Keratinocyte (primary cell): ENCODE measurements around the gene SPATS2L. TPM values are rescaled to one million over a fixed set of nuclear protein-coding genes. Genes with fewer than 3 reads are reported as not detected.

Source experiments
- DNase-seq: peaks from one replicate; pipeline ENCODE4 v3.0.0-alpha.2; 2011; ENCODE audit warnings: low read depth, missing footprints, low spot score
- FAIRE-seq: peaks from 2 replicates; lab custom pipeline; 2011; peaks lifted over from hg19 to GRCh38; lab: Jason Lieb, UNC
- H2AFZ ChIP-seq: 2 replicates; pipeline ENCODE4 v1.6.0; 2012; ENCODE audit warnings: low read length, control low read depth, inconsistent platforms; ENCODE audit not compliant: control insufficient read depth
- H3K27ac ChIP-seq: 2 replicates; pipeline ENCODE4 v1.5.1; 2011; ENCODE audit warnings: low read length; ENCODE audit not compliant: control insufficient read depth, insufficient read depth
- H3K27me3 ChIP-seq: 3 replicates; pipeline ENCODE4 v1.6.0; 2011; ENCODE audit warnings: low read length; ENCODE audit not compliant: control insufficient read depth, insufficient read depth; ENCODE audit errors: extremely low read depth
- H3K36me3 ChIP-seq, 2 experiments: 2 replicates in 1 of 2; 3 replicates in 1 of 2; pipeline ENCODE4 v1.5.1; 2011; ENCODE audit warnings: low read length in 2 of 2, mild to moderate bottlenecking in 1 of 2; ENCODE audit not compliant: control insufficient read depth in 2 of 2, insufficient read depth in 2 of 2; ENCODE audit errors: extremely low read depth in 1 of 2
- H3K4me1 ChIP-seq: 3 replicates; pipeline ENCODE4 v1.5.1; 2011; ENCODE audit warnings: low read length; ENCODE audit not compliant: control insufficient read depth, insufficient read depth; ENCODE audit errors: extremely low read depth
- H3K4me2 ChIP-seq: 3 replicates; pipeline ENCODE4 v1.6.0; 2011; ENCODE audit warnings: low read depth, low read length; ENCODE audit not compliant: control insufficient read depth, insufficient read depth; ENCODE audit errors: extremely low read depth
- H3K4me3 ChIP-seq, 3 experiments: fragments of 200-600 bp in 1 of 3; sonication (generic) in 1 of 3; 2 replicates in 2 of 3; 3 replicates in 1 of 3; pipeline ENCODE4 v1.5.1; 2011 to 2016; ENCODE audit warnings: low read length in 3 of 3, mild to moderate bottlenecking in 3 of 3, control low read depth in 2 of 3, inconsistent platforms in 1 of 3, low read depth in 1 of 3, mixed read lengths in 1 of 3, mixed run types in 1 of 3, moderate library complexity in 1 of 3; ENCODE audit not compliant: control insufficient read depth in 2 of 3, insufficient read depth in 2 of 3; ENCODE audit errors: extremely low read depth in 1 of 3
- H3K79me2 ChIP-seq: 2 replicates; pipeline ENCODE4 v1.6.0; 2012; ENCODE audit warnings: low read length; ENCODE audit not compliant: control insufficient read depth, insufficient read depth
- H3K9ac ChIP-seq: 3 replicates; pipeline ENCODE4 v1.6.0; 2011; ENCODE audit warnings: low read length; ENCODE audit not compliant: control insufficient read depth, insufficient read depth; ENCODE audit errors: extremely low read depth
- H3K9me1 ChIP-seq: 3 replicates; pipeline ENCODE4 v1.6.0; 2011; ENCODE audit warnings: low read length; ENCODE audit not compliant: control insufficient read depth, insufficient read depth; ENCODE audit errors: extremely low read depth
- H3K9me3 ChIP-seq: 2 replicates; pipeline ENCODE4 v1.5.1; 2012; ENCODE audit warnings: low read depth, low read length; ENCODE audit not compliant: control insufficient read depth
- H4K20me1 ChIP-seq: 3 replicates; pipeline ENCODE4 v1.6.0; 2011; ENCODE audit warnings: low read length; ENCODE audit not compliant: control insufficient read depth, insufficient read depth; ENCODE audit errors: extremely low read depth
- EZH2 ChIP-seq: IDR thresholded peaks from one replicate; pipeline ENCODE4 v1.6.1; 2012; ENCODE audit warnings: inconsistent platforms, mild to moderate bottlenecking, low read length, moderate library complexity
- dilution Hi-C: fragments of 300-500 bp; cut with MboI; formaldehyde crosslinking; loops from one replicate; pipeline ENCODE4 v1.7.0; 2020; ENCODE audit warnings: low sequenced_read_pairs; ENCODE audit not compliant: extremely low pct_ligation_motif_present
- polyA plus RNA-seq, 5 experiments: library from polyadenylated mRNA; depleted of rRNA in 3 of 5; stranded (reverse) in 3 of 5; stranded (forward) in 1 of 5; unstranded in 1 of 5; fragments of >200 nt; gene quantifications; 1 replicate in 1 of 5; 2 replicates in 3 of 5; 3 replicates in 1 of 5; pipeline versions ENCODE4 v1.2.1 to v1.2.3, GENCODE V29; 2011 to 2012; ENCODE audit warnings: missing spikeins in 2 of 5, low read depth in 1 of 5, low replicate concordance in 1 of 5
- TF ChIP-seq, protein P1 (sequence below), 3 experiments: IDR thresholded peaks in 1 of 3; conservative IDR thresholded peaks in 1 of 3; optimal IDR thresholded peaks in 1 of 3; 2 replicates in 2 of 3; 3 replicates in 1 of 3; pipeline versions ENCODE3 to v1.5.1; 2011; ENCODE audit warnings: low read length in 3 of 3, mild to moderate bottlenecking in 3 of 3, moderate library complexity in 2 of 3, control low read depth in 1 of 3, inconsistent platforms in 1 of 3; ENCODE audit not compliant: insufficient read depth in 2 of 3; ENCODE audit errors: extremely low read depth in 1 of 3

Gene SPATS2L
- polyA plus RNA-seq, 1 donor (not counting 4 experiments of a cell fraction or from before 2014, with no cell fraction given): 95.3 TPM

DNA sequence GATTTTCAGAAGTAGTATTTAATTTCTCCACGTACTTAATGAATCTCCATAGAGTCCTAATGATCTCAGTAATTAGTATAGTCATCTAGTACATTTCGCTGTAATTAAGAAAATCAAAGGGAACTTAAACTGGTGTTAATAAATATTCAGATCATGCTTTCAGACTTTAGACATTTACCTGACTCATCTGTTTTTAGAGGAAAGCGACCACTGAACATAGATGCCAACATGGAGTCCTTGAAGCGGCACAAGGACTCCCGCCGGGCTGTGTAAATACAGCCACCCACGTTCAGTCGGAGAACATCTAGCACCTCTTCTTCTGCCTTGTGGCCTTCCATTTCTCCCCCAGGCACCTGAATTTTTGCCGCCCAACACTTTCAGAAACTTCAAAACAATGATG, 200.2 kb downstream of the SPATS2L start:
- H2AFZ ChIP-seq: no peak overlapping the region
- peaks cover 6% of the 10 kb centered on the region for H3K4me1 ChIP-seq
- TF ChIP-seq, protein P1, sequence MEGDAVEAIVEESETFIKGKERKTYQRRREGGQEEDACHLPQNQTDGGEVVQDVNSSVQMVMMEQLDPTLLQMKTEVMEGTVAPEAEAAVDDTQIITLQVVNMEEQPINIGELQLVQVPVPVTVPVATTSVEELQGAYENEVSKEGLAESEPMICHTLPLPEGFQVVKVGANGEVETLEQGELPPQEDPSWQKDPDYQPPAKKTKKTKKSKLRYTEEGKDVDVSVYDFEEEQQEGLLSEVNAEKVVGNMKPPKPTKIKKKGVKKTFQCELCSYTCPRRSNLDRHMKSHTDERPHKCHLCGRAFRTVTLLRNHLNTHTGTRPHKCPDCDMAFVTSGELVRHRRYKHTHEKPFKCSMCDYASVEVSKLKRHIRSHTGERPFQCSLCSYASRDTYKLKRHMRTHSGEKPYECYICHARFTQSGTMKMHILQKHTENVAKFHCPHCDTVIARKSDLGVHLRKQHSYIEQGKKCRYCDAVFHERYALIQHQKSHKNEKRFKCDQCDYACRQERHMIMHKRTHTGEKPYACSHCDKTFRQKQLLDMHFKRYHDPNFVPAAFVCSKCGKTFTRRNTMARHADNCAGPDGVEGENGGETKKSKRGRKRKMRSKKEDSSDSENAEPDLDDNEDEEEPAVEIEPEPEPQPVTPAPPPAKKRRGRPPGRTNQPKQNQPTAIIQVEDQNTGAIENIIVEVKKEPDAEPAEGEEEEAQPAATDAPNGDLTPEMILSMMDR (optimal IDR thresholded peaks at IDR 0.05 in 1 of 3, IDR thresholded peaks at IDR 0.05 in 1 of 3, conservative IDR thresholded peaks at IDR 0.05 in 1 of 3; ENCODE audit: extremely low read depth in 1 of 3, insufficient read depth in 2 of 3, low read length in 3 of 3): no peak
- TF ChIP-seq EZH2: no peak
- no peak overlapping the region for H3K4me2 ChIP-seq
- no peaks in the 10 kb centered on the region for H3K9me1 ChIP-seq
- no peak overlapping the region for H3K4me3 ChIP-seq
- no peaks in the 10 kb centered on the region for H3K27me3 ChIP-seq
- no peaks in the 10 kb centered on the region for H3K9me3 ChIP-seq
- FAIRE-seq (no peak), DNase-seq (no peak)
- no peaks in the 10 kb centered on the region for H4K20me1 ChIP-seq
- peaks cover 3 to 4% of the 10 kb centered on the region in 2 experiments for H3K36me3 ChIP-seq
- peaks cover 8% of the 10 kb centered on the region for H3K79me2 ChIP-seq
- H3K9ac ChIP-seq: no peak overlapping the region
- no peak overlapping the region for H3K27ac ChIP-seq
- dilution Hi-C loops: no loop called here

DNA sequence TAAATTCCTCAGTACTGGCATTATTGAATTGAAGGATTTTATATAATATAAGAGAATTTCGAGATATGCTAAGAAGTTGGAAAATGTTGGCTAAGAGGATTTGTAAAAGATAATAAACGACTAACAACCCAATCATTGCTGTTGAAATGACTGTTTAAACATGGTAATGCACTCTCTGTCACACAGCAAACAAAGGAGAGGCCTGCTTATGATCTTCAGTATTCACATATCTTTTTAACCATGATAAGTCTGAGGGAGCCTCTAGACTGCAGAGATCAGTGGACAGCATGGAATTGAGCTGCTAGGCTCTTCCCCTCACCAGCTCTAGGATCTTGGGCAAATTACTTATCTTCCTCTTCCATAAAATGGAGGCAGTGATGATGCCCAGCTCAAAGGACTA, 200.7 kb downstream of the SPATS2L start:
- Histone ChIP-seq H3K9me1 (no peaks in the 10 kb centered on the region), H2AFZ (no peak overlapping the region), H3K36me3 (peaks cover 3 to 4% of the 10 kb centered on the region in 2 experiments), H3K27ac (no peak overlapping the region), H3K4me1 (peaks cover 6% of the 10 kb centered on the region), H3K27me3 (no peaks in the 10 kb centered on the region), H3K9ac (no peak overlapping the region), H3K9me3 (no peaks in the 10 kb centered on the region), H3K79me2 (peaks cover 8% of the 10 kb centered on the region), H3K4me2 (no peak overlapping the region), H3K4me3 (no peak overlapping the region), H4K20me1 (no peaks in the 10 kb centered on the region)
- FAIRE-seq (no peak), DNase-seq (no peak)
- TF ChIP-seq, protein P1 (optimal IDR thresholded peaks at IDR 0.05 in 1 of 3, IDR thresholded peaks at IDR 0.05 in 1 of 3, conservative IDR thresholded peaks at IDR 0.05 in 1 of 3; ENCODE audit: extremely low read depth in 1 of 3, insufficient read depth in 2 of 3, low read length in 3 of 3): no peak
- TF ChIP-seq EZH2: no peak
- dilution Hi-C loops: no loop called here
